Activated naive CD8-positive, alpha-beta T cell treated with anti-CD3 and anti-CD28 coated beads, Interleukin-2, amount 50 U/mL, for 24 hours (primary cell): Measurements from ENCODE around the gene PLXDC2.

Source experiments
- ATAC-seq: fragments of 150-1000 bp; cut with Tn5 transposase; one replicate; pipeline ENCODE4 v1.10.0; 2021
- DNase-seq: peaks from one replicate; pipeline ENCODE4 v3.0.0; 2021
- H3K27ac Mint-ChIP-seq: one replicate; pipeline ENCODE4 v1.8.0; 2021; ENCODE audit warnings: mild to moderate bottlenecking, mixed read lengths
- H3K27me3 Mint-ChIP-seq: one replicate; pipeline ENCODE4 v1.8.0; 2021; ENCODE audit warnings: mixed read lengths
- H3K36me3 Mint-ChIP-seq: one replicate; pipeline ENCODE4 v1.8.0; 2021; ENCODE audit warnings: low read depth, mixed read lengths
- H3K4me1 Mint-ChIP-seq: one replicate; pipeline ENCODE4 v1.8.0; 2021; ENCODE audit warnings: mixed read lengths
- H3K4me3 Mint-ChIP-seq: one replicate; pipeline ENCODE4 v1.8.0; 2021; ENCODE audit warnings: mild to moderate bottlenecking, moderate library complexity, mixed read lengths
- H3K9me3 Mint-ChIP-seq: one replicate; pipeline ENCODE4 v1.8.0; 2021; ENCODE audit warnings: mixed read lengths

PLXDC2 gene

GRCh38 chr10:19922236-19922963, 106.2 kb downstream of the PLXDC2 start:
- no peak for ATAC-seq
- DNase-seq, result no peak
- no peak overlapping the region for H3K27ac Mint-ChIP-seq
- H3K27me3 Mint-ChIP-seq, result no peaks in the 10 kb centered on the region
- H3K4me3 Mint-ChIP-seq, result no peak overlapping the region
- H3K9me3 Mint-ChIP-seq, result peaks cover 4% of the 10 kb centered on the region
- no peaks in the 10 kb centered on the region for H3K36me3 Mint-ChIP-seq
- H3K4me1 Mint-ChIP-seq, result peaks cover 2% of the 10 kb centered on the region

DNA sequence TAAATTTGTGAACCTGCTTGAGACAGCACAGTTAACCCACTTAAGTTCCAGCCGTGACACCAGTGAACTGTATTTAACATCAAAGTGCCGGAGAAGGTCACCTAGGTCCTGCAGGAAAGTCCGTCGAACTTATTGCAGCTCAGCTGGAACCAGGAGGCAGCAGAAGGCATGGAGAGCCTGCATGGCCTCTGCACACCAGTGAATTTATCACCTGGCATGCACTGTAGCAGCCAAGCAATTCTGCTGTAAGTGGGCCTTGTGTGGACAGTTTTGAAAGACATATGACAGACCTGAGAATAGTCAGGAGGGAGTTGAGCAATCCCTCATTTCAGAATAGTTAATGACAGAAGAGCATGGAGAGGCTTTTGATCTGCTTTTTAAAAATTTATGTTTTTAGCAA, 108.8 kb downstream of the PLXDC2 start:
- Mint-ChIP-seq H3K9me3 (no peaks in the 10 kb centered on the region), H3K4me1 (peaks cover 2% of the 10 kb centered on the region), H3K27me3 (no peaks in the 10 kb centered on the region), H3K36me3 (no peaks in the 10 kb centered on the region), H3K27ac (no peak overlapping the region), H3K4me3 (no peak overlapping the region)
- no peak for ATAC-seq
- DNase-seq, result no peak

- Mint-ChIP-seq H3K27me3 (no peaks in the 10 kb centered on the region), H3K4me3 (no peak overlapping the region), H3K36me3 (no peaks in the 10 kb centered on the region), H3K27ac (no peak overlapping the region), H3K4me1 (no peaks in the 10 kb centered on the region), H3K9me3 (peaks cover 8% of the 10 kb centered on the region)
- no peak for ATAC-seq
- DNase-seq, result no peak
Observed at GRCh38 chr10:19928936-19929335, 112.7 kb downstream of the PLXDC2 start.

GRCh38 chr10:19929506-19930140, 113.4 kb downstream of the PLXDC2 start:
- ATAC-seq, result no peak
- no peak for DNase-seq
- no peak overlapping the region for H3K4me3 Mint-ChIP-seq
- H3K4me1 Mint-ChIP-seq, result no peaks in the 10 kb centered on the region
- H3K9me3 Mint-ChIP-seq, result peaks cover 12% of the 10 kb centered on the region
- H3K27me3 Mint-ChIP-seq, result no peaks in the 10 kb centered on the region
- no peak overlapping the region for H3K27ac Mint-ChIP-seq
- no peaks in the 10 kb centered on the region for H3K36me3 Mint-ChIP-seq

DNA sequence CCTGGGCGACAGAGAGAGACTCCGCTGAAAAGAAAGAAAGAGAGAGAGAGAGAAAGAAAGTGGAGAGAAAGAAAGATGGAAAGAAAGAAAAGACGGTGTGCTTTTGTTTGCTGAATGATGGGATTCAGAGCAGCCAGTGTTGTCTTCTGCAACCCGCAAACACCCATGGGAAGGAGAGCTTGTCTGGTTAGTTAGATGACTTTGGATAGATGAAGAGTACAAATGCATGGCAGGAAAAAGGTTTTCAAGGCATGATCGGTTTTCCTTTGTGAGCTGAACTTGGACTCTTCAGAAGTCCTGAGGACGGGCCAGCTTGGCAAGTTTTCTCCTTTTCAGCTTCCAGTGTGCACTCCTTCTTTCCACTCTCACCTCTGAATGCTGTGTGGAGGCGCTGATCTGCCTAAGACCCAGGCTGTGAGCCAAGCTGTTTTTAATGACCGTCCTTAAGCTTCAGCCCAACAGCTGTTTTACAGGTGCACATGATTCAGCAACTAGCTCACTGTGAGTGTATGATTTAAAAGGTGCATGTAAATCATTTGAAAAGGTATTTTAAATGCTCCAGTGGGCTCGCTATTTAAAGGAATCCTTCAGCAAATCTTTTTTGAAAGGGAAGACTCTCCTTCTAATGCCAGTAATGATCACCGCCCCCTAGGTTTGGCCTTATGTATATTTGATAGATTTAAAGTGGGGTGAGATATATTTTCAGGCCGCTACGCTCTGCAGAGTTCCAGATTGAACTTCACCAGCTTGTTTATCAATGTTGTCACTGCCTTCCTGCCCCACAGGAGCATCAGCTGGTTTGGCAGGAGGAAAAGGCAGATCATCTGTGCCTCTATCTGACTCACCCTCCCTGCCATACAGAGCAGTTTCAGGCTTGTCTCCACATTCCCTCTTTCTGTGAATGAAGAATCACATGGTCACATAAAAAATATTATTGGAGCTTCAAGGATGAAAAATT, 115.0 kb downstream of the PLXDC2 start:
- Mint-ChIP-seq H3K27ac (no peak overlapping the region), H3K4me3 (no peak overlapping the region), H3K4me1 (no peaks in the 10 kb centered on the region), H3K27me3 (no peaks in the 10 kb centered on the region), H3K9me3 (peaks cover 17% of the 10 kb centered on the region), H3K36me3 (no peaks in the 10 kb centered on the region)
- DNase-seq, result no peak
- ATAC-seq, result no peak

- Mint-ChIP-seq H3K27ac (no peak overlapping the region), H3K27me3 (no peaks in the 10 kb centered on the region), H3K36me3 (no peaks in the 10 kb centered on the region), H3K4me1 (no peaks in the 10 kb centered on the region), H3K9me3 (peaks cover 20% of the 10 kb centered on the region), H3K4me3 (no peak overlapping the region)
- no peak for DNase-seq
- no peak for ATAC-seq
Observed at GRCh38 chr10:19931894-19932590, 115.8 kb downstream of the PLXDC2 start.

GRCh38 chr10:19932806-19933371, 116.7 kb downstream of the PLXDC2 start:
- no peaks in the 10 kb centered on the region for H3K36me3 Mint-ChIP-seq
- DNase-seq (no peak), ATAC-seq (no peak)
- no peak overlapping the region for H3K27ac Mint-ChIP-seq
- H3K4me3 Mint-ChIP-seq, result no peak overlapping the region
- no peaks in the 10 kb centered on the region for H3K27me3 Mint-ChIP-seq
- peaks cover 24% of the 10 kb centered on the region for H3K9me3 Mint-ChIP-seq
- no peaks in the 10 kb centered on the region for H3K4me1 Mint-ChIP-seq

GRCh38 chr10:19933772-19934171, 117.5 kb downstream of the PLXDC2 start:
- peaks cover 27% of the 10 kb centered on the region for H3K9me3 Mint-ChIP-seq
- no peaks in the 10 kb centered on the region for H3K4me1 Mint-ChIP-seq
- H3K27me3 Mint-ChIP-seq, result no peaks in the 10 kb centered on the region
- ATAC-seq, result no peak
- no peak for DNase-seq
- H3K4me3 Mint-ChIP-seq, result no peak overlapping the region
- H3K36me3 Mint-ChIP-seq, result no peaks in the 10 kb centered on the region
- no peak overlapping the region for H3K27ac Mint-ChIP-seq

DNA sequence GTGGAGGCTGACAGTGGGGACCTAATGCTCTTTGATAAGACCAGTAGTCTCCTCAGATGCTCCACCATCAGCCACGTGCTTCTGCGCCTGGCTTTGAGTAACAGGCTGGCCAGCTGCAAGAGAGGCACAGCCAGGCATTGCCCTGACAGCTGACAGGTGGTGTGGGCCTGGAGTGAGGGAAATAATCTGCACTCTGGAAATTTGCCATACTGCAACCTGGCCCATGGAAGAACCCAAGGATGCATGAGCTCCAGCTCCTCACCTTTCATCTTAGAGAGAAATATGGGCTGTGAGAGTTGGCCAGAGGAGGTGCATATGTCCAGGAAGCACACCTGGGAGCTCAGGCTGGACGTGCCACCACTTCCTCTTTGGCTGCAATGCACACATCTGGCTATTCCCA, 118.9 kb downstream of the PLXDC2 start:
- Mint-ChIP-seq H3K27me3 (no peaks in the 10 kb centered on the region), H3K4me1 (no peaks in the 10 kb centered on the region), H3K27ac (no peak overlapping the region), H3K4me3 (no peak overlapping the region), H3K9me3 (peaks cover 28% of the 10 kb centered on the region), H3K36me3 (no peaks in the 10 kb centered on the region)
- DNase-seq (no peak), ATAC-seq (no peak)

- Mint-ChIP-seq H3K36me3 (no peaks in the 10 kb centered on the region), H3K4me3 (no peak overlapping the region), H3K27me3 (no peaks in the 10 kb centered on the region), H3K4me1 (no peaks in the 10 kb centered on the region), H3K27ac (no peak overlapping the region), H3K9me3 (peaks cover 28% of the 10 kb centered on the region)
- no peak for DNase-seq
- ATAC-seq, result no peak
Observed at GRCh38 chr10:19936289-19936688, 120.1 kb downstream of the PLXDC2 start.

- H3K27ac Mint-ChIP-seq, result no peak overlapping the region
Observed at GRCh38 chr10:19937989-19938388, 121.8 kb downstream of the PLXDC2 start.

DNA sequence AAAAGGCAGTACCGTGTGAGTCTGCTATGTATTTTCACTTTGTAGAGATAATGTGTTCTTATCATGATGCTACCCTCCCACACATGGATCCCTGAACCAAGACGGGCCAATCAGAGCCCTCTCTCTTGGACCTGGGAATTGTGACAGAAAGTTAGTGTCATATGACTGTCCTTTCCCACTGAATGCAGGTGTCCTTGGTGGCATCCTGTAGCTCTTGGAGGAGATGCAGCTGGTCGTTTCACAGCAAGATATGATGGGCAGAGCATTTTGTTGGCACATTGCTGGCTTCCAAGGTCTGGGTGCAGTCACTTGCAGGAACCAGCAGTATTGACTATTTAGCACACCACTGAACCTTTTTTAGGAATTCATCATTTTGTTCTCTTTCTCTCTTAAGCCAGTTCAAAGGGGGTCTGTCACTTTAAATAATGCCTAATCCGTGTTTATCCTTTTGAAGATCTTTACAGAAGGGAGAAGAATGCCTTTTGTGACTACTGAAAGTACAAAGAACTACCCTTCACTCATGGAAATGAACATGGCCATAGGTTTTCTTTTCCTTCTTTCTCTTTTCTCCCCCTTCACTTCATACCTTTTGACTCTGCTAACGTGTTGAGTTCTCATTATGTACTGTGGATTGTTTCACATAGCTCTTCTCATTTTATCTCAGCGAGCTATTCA, 125.1 kb downstream of the PLXDC2 start:
- no peak overlapping the region for H3K27ac Mint-ChIP-seq
- H3K27me3 Mint-ChIP-seq, result no peaks in the 10 kb centered on the region
- H3K4me1 Mint-ChIP-seq, result no peaks in the 10 kb centered on the region
- H3K4me3 Mint-ChIP-seq, result no peak overlapping the region
- H3K9me3 Mint-ChIP-seq, result peaks cover 12% of the 10 kb centered on the region
- H3K36me3 Mint-ChIP-seq, result no peaks in the 10 kb centered on the region
- ATAC-seq (no peak), DNase-seq (no peak)

More at GRCh38 chr10:19937989-19938388, 121.8 kb downstream of the PLXDC2 start:
- ATAC-seq (no peak), DNase-seq (no peak)
- H3K9me3 Mint-ChIP-seq, result peaks cover 20% of the 10 kb centered on the region
- H3K27me3 Mint-ChIP-seq, result no peaks in the 10 kb centered on the region
- H3K4me3 Mint-ChIP-seq, result no peak overlapping the region
- no peaks in the 10 kb centered on the region for H3K4me1 Mint-ChIP-seq
- H3K36me3 Mint-ChIP-seq, result no peaks in the 10 kb centered on the region

DNA sequence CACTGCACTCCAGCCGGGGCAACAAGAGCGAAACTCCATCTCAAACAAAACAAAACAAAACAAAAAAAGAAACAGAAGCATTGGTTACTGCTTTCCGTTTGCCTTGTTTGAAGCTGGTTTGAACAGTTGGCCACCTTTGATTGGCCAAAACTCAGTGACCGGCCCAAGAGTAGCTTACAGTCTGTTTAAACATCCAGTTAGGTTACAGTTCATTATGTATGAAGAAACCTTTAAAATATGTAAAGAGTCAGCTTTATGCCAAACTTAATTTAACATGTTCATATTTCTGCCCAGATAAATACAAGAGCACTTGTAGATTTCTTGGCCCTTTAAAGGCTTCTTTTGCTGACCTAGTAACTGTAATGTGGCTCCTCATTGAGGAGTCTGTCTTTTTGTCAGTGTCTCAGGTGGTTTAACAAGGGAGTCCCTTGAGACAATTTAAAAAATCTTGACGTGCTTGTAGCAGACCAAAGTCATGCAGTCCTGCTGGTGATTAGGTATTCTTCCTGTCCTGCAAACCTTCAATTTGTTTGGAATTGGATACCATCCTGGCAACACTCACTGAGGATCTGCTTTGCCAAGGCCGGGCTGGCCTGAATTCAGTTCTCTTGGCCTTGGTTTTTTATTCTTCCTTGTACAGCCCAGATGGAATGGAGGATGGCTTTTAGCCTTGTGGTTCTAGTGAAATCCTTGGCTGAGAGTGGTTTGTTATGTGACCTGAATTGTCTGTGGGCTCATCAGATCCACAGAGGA, 128.9 kb downstream of the PLXDC2 start:
- ATAC-seq (no peak), DNase-seq (no peak)
- H3K27ac Mint-ChIP-seq, result no peak overlapping the region
- no peaks in the 10 kb centered on the region for H3K27me3 Mint-ChIP-seq
- no peaks in the 10 kb centered on the region for H3K36me3 Mint-ChIP-seq
- H3K4me3 Mint-ChIP-seq, result no peak overlapping the region
- no peaks in the 10 kb centered on the region for H3K4me1 Mint-ChIP-seq
- H3K9me3 Mint-ChIP-seq, result no peaks in the 10 kb centered on the region
